Measurements from ENCODE around the gene ZBTB5. TPM values are rescaled to one million over a fixed set of nuclear protein-coding genes. Genes with fewer than 3 reads are reported as not detected.
A peak's percentile ranks its signal among the peaks of the same experiment; 100 is the strongest.

The ZBTB5 gene
- total and polyA plus RNA-seq, 2 of the 13 experiments (the other 11 are each of a cell fraction or from before 2014, with no cell fraction given) = 12.5 to 20.5 TPM

DNA sequence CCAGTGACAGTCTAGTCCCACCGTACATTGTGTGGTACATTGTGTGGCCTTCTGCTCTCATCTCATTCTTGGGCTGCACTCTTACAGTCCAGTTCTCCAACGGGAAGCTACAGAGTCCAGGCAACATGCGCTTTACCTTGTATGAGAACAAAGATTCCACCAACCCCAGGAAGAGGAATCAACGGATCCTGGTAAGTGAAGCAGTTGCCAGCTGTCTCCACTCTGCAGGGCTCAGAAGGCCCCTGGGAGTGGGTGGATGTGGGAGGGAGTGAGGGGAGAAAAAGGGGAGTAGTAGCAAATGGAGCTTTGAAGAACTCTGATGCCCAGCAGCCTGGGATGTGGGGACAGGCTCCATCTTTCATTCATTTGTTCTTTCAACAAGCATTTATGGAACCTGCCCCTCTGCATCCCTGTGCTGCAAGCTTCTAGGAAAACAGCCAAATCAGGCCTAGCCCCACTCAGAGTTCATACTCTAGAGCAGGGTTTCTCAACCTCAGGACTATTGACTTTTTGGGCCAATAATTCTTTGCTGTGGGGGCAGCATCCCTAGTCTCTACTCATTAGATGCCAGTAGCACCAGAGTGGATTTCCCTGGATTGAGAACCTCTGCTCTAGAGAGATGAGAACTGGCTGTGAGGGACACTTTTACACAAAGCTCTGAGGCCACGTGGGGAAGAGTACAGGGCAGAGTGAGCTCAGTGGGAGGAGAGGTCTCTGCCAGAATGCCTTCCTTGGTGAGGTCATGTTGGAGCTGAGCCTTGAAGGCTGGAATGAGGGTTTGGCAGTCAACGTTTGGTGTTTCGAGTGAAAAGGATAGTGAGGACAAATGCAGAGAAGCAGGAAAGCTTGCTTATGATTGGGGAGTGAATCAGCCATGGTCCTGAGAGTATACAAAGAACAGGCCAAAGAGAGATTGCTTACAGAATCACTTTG lies 21.6 kb upstream of the ZBTB5 start:
- in situ Hi-C loops (cut with HindIII; ENCODE audit: extremely low pct_ligation_motif_present, low pct_unique_long_range_greater_than_20kb) = loop anchor here (10.0 to 25.0 kb wide), 4 partner anchors 250 to 875 kb away; partner anchors contain the start of gene SLC25A51
- no peak for DNase-seq (ENCODE audit: low spot score)
- H3K36me3 ChIP-seq (replicated peaks in 1 of 2; ENCODE audit: control insufficient read depth in 1 of 2, insufficient read depth in 2 of 2, low read length in 2 of 2) = peaks cover 4 to 28% of the 10 kb centered on the region in 2 experiments; a peak in 4 of 5 replicates
- H3K79me2 ChIP-seq (ENCODE audit: insufficient read depth, low read length) = peaks cover 20% of the 10 kb centered on the region
- no peaks in the 10 kb centered on the region for H4K20me1 ChIP-seq (ENCODE audit: insufficient read depth, low read length)
- peak; percentile 33 for ATAC-seq
- H3K9me3 ChIP-seq (ENCODE audit: low read length) = no peaks in the 10 kb centered on the region
- H2AFZ ChIP-seq (ENCODE audit: low read length) = no peak overlapping the region
- peak overlapping the region; percentile 64 for H3K27ac ChIP-seq (ENCODE audit: extremely low read length, insufficient read depth, low read length)
- 8% methylated on average over 7 of the region's 7 CpGs for WGBS (ENCODE audit: low lambda C conversion rate)
- BruUV-seq (replicated peaks) = TSS peak; percentile 47
- H3K4me1 ChIP-seq (ENCODE audit: insufficient read depth, low read length) = peaks cover 51% of the 10 kb centered on the region
- TF ChIP-seq, protein P1, sequence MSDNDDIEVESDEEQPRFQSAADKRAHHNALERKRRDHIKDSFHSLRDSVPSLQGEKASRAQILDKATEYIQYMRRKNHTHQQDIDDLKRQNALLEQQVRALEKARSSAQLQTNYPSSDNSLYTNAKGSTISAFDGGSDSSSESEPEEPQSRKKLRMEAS (IDR thresholded peaks at IDR 0.05) = peak; percentile 34; the same call in 1 of the 2 replicates
- no peak for TF ChIP-seq ZNF768 (CRISPR knock-in tag; IDR thresholded peaks at IDR 0.05)
- POLR2A ChIA-PET = interaction anchor here (1.6 to 2.5 kb wide), 6 partner anchors 15 to 422 kb away, joined by 4 to 16 read pairs (median 8); partner anchors contain the start of genes EXOSC3 and GRHPR
- peak overlapping the region; percentile 79 to 86 (median 82) for H3K4me3 ChIP-seq (replicated peaks in 1 of 3; ENCODE audit: insufficient read depth in 1 of 3, low read depth in 2 of 3, low read length in 3 of 3)
- peak overlapping the region; percentile 86 for H3K9ac ChIP-seq (ENCODE audit: insufficient read depth, low read depth, low read length)
- no peaks in the 10 kb centered on the region; a peak in 1 of 5 replicates for H3K27me3 ChIP-seq (ENCODE audit: control insufficient read depth in 1 of 2, insufficient read depth in 2 of 2, low read length in 2 of 2)
- H3K4me2 ChIP-seq (ENCODE audit: low read depth, low read length) = peak overlapping the region; percentile 75
- CTCF ChIA-PET (ENCODE audit: low intra/inter-chr PET ratio, low total read pairs) = no interaction called here
- intact Hi-C loops (cut with micrococcal nuclease; ENCODE audit: unreplicated experiment) = loop anchor here (5.0 to 10.0 kb wide), 3 partner anchors 105 to 415 kb away; partner anchors contain the start of genes EXOSC3, SLC25A51 and TOMM5
- no peak for FAIRE-seq

- Histone ChIP-seq H3K27me3 (ENCODE audit: control insufficient read depth in 1 of 2, insufficient read depth in 2 of 2, low read length in 2 of 2) (no peaks in the 10 kb centered on the region; a peak in 1 of 5 replicates), H3K4me3 (replicated peaks in 1 of 3; ENCODE audit: insufficient read depth in 1 of 3, low read depth in 2 of 3, low read length in 3 of 3) (peak overlapping the region; percentile 79 to 86 (median 82)), H3K9ac (ENCODE audit: insufficient read depth, low read depth, low read length) (peak overlapping the region; percentile 86), H3K9me3 (ENCODE audit: low read length) (no peaks in the 10 kb centered on the region), H3K4me2 (ENCODE audit: low read depth, low read length) (peak overlapping the region; percentile 75), H3K27ac (ENCODE audit: extremely low read length, insufficient read depth, low read length) (peak overlapping the region; percentile 64), H3K4me1 (ENCODE audit: insufficient read depth, low read length) (peaks cover 52% of the 10 kb centered on the region), H3K79me2 (ENCODE audit: insufficient read depth, low read length) (peaks cover 20% of the 10 kb centered on the region), H3K36me3 (replicated peaks in 1 of 2; ENCODE audit: control insufficient read depth in 1 of 2, insufficient read depth in 2 of 2, low read length in 2 of 2) (peaks cover 4 to 26% of the 10 kb centered on the region in 2 experiments; a peak in 4 of 5 replicates), H4K20me1 (ENCODE audit: insufficient read depth, low read length) (no peaks in the 10 kb centered on the region), H2AFZ (ENCODE audit: low read length) (no peak overlapping the region)
- ChIA-PET CTCF (ENCODE audit: low intra/inter-chr PET ratio, low total read pairs) (no interaction called here), POLR2A (interaction anchor here (1.6 to 2.5 kb wide), 6 partner anchors 16 to 422 kb away, joined by 4 to 16 read pairs (median 8); partner anchors contain the start of genes EXOSC3 and GRHPR)
- WGBS (ENCODE audit: low lambda C conversion rate) = 0% methylated on average over 7 of the region's 7 CpGs
- ATAC-seq = no peak; the same call in 2 of the 3 replicates
- no TSS peak for BruUV-seq (replicated peaks)
- FAIRE-seq = no peak
- DNase-seq (ENCODE audit: low spot score) = no peak
- intact Hi-C loops (cut with micrococcal nuclease; ENCODE audit: unreplicated experiment) (loop anchor here (5.0 to 10.0 kb wide), 3 partner anchors 106 to 416 kb away; partner anchors contain the start of genes EXOSC3, SLC25A51 and TOMM5), in situ Hi-C loops (cut with HindIII; ENCODE audit: extremely low pct_ligation_motif_present, low pct_unique_long_range_greater_than_20kb) (loop anchor here (10.0 to 25.0 kb wide), 4 partner anchors 251 to 876 kb away; partner anchors contain the start of gene SLC25A51)
- TF ChIP-seq, protein P2, sequence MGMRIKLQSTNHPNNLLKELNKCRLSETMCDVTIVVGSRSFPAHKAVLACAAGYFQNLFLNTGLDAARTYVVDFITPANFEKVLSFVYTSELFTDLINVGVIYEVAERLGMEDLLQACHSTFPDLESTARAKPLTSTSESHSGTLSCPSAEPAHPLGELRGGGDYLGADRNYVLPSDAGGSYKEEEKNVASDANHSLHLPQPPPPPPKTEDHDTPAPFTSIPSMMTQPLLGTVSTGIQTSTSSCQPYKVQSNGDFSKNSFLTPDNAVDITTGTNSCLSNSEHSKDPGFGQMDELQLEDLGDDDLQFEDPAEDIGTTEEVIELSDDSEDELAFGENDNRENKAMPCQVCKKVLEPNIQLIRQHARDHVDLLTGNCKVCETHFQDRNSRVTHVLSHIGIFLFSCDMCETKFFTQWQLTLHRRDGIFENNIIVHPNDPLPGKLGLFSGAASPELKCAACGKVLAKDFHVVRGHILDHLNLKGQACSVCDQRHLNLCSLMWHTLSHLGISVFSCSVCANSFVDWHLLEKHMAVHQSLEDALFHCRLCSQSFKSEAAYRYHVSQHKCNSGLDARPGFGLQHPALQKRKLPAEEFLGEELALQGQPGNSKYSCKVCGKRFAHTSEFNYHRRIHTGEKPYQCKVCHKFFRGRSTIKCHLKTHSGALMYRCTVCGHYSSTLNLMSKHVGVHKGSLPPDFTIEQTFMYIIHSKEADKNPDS (CRISPR knock-in tag; IDR thresholded peaks at IDR 0.05) = no peak
- TF ChIP-seq ZC3H13 (CRISPR knock-in tag; IDR thresholded peaks at IDR 0.05) = peak; percentile 41; the same call in 1 of the 2 replicates
Observed at GRCh38 chr9:37486256-37486615, 21.0 kb upstream of the ZBTB5 start.

All from HepG2 (cell line).